Measurements from ENCODE around the gene CTBS. TPM values are rescaled to one million over a fixed set of nuclear protein-coding genes. Genes with fewer than 3 reads are reported as not detected.

The CTBS gene
- total RNA-seq, 1 donor from 2014 or later, result 14.5 TPM

DNA sequence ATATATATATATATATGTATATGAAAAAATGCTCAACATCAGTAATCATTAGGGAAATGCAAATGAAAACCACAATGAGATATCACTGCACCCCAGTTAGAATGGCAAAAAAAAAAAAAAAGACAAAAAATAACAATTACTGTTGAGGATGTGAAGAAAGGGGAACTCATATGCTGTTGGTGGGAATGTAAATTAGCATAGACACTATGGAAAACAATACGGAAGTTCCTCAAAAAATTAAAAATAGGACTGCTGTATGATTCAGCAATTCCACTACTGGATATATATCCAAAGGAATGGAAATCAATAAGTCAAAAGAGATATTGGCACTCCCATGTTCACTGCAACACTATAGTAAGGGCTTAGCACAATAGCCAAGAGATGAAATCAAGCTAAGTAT, 41.5 kb upstream of the CTBS start:
- TF ChIP-seq, protein P1, sequence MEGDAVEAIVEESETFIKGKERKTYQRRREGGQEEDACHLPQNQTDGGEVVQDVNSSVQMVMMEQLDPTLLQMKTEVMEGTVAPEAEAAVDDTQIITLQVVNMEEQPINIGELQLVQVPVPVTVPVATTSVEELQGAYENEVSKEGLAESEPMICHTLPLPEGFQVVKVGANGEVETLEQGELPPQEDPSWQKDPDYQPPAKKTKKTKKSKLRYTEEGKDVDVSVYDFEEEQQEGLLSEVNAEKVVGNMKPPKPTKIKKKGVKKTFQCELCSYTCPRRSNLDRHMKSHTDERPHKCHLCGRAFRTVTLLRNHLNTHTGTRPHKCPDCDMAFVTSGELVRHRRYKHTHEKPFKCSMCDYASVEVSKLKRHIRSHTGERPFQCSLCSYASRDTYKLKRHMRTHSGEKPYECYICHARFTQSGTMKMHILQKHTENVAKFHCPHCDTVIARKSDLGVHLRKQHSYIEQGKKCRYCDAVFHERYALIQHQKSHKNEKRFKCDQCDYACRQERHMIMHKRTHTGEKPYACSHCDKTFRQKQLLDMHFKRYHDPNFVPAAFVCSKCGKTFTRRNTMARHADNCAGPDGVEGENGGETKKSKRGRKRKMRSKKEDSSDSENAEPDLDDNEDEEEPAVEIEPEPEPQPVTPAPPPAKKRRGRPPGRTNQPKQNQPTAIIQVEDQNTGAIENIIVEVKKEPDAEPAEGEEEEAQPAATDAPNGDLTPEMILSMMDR (IDR thresholded peaks at IDR 0.05), result no peak
- no peak overlapping the region for H3K27ac ChIP-seq
- no peak for DNase-seq (ENCODE audit: low spot score in 2 of 2)
- no peaks in the 10 kb centered on the region for H3K36me3 ChIP-seq
- no peaks in the 10 kb centered on the region for H3K9me3 ChIP-seq
- intact Hi-C loops (cut with DNase I), result no loop called here
- H3K4me3 ChIP-seq, result no peak overlapping the region
- H3K27me3 ChIP-seq, result no peaks in the 10 kb centered on the region
- H3K4me1 ChIP-seq, result peaks cover 0 to 13% of the 10 kb centered on the region in 2 donors

- Histone ChIP-seq H3K27me3 (no peaks in the 10 kb centered on the region), H3K9me3 (no peaks in the 10 kb centered on the region), H3K27ac (no peak overlapping the region), H3K4me1 (peaks cover 0 to under 1% of the 10 kb centered on the region in 2 donors), H3K36me3 (no peaks in the 10 kb centered on the region), H3K4me3 (no peak overlapping the region)
- intact Hi-C loops (cut with DNase I), result no loop called here
- TF ChIP-seq, protein P1 (IDR thresholded peaks at IDR 0.05), result no peak
- no peak for DNase-seq (ENCODE audit: low spot score in 2 of 2)
Observed at GRCh38 chr1:84613887-84614286, 39.6 kb upstream of the CTBS start.

DNA sequence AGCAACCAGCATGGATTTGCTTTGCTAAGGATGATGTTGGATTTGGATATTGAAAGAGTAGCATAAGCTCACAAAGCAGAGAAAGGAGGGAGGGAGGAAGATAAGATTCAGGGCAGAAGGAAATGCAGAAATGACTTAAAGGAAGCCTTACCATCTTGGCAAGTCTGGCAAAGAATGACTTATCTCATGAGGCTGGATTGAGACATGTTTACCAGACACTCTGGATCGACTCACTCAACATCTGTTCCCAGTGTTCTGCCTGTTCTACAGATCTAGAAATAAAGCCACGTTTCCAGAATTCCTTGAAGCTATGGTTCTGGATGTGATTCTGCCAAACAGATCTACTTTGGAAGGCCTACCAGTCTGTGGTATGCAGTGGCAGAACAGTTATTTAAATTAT, 38.8 kb upstream of the CTBS start:
- H3K4me3 ChIP-seq, result no peak overlapping the region
- H3K27me3 ChIP-seq, result no peaks in the 10 kb centered on the region

GRCh38 chr1:84611796-84612195, 37.6 kb upstream of the CTBS start:
- Histone ChIP-seq H3K27me3 (no peaks in the 10 kb centered on the region), H3K27ac (no peak overlapping the region), H3K9me3 (no peaks in the 10 kb centered on the region), H3K36me3 (no peaks in the 10 kb centered on the region), H3K4me3 (no peak overlapping the region), H3K4me1 (no peaks in the 10 kb centered on the region)
- TF ChIP-seq, protein P1 (IDR thresholded peaks at IDR 0.05), result no peak
- DNase-seq (ENCODE audit: low spot score in 2 of 2), result no peak
- intact Hi-C loops (cut with DNase I), result no loop called here

More for the DNA sequence above, 38.8 kb upstream of the CTBS start:
- Histone ChIP-seq H3K4me1 (no peaks in the 10 kb centered on the region), H3K9me3 (no peaks in the 10 kb centered on the region), H3K36me3 (no peaks in the 10 kb centered on the region), H3K27ac (no peak overlapping the region)
- DNase-seq (ENCODE audit: low spot score in 2 of 2), result no peak
- intact Hi-C loops (cut with DNase I), result no loop called here
- TF ChIP-seq, protein P1 (IDR thresholded peaks at IDR 0.05), result no peak

DNA sequence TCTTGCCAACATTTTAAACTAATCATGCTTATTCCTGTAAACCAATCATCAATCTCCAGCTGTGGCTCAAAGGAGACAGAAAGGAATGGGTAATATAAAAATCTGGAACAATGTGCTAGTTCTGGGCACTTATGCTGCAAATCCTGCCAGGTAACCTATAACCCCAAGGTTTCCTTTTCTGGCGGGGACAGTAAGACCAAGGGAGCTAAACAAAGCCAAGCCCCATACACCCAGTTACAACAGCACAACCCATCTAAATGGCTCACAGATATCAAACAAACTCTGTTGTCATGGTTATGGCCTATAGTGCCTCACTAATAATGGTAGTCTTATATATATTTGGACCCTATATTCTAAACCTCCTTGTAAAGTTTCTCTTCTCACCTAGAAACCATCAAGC, 36.9 kb upstream of the CTBS start:
- no peaks in the 10 kb centered on the region for H3K27me3 ChIP-seq
- H3K4me1 ChIP-seq, result no peaks in the 10 kb centered on the region
- TF ChIP-seq, protein P1 (IDR thresholded peaks at IDR 0.05), result no peak
- H3K4me3 ChIP-seq, result no peak overlapping the region
- no peaks in the 10 kb centered on the region for H3K9me3 ChIP-seq
- DNase-seq (ENCODE audit: low spot score in 2 of 2), result no peak
- intact Hi-C loops (cut with DNase I), result no loop called here
- H3K36me3 ChIP-seq, result no peaks in the 10 kb centered on the region
- no peak overlapping the region for H3K27ac ChIP-seq

DNA sequence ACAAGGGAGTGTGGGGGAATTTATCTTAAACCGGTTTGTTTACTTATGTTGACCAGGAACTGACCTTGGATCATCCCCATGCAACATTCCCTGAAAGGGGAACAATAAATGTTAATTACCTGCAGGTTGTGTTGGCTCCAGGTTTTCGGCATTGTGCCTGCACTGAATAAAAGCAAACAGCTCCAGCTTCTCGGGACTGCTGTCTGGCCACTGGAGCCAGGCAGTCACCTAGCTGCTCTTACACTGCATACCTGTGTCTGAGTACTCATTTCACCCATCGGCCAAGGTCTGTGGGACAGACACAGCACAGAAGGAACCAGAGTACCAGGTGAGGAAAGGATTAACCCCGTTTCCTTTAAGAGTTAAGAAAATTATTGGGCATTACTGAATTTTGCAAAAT, 32.7 kb upstream of the CTBS start:
- TF ChIP-seq, protein P1 (IDR thresholded peaks at IDR 0.05), result no peak
- intact Hi-C loops (cut with DNase I), result loop anchor here (5.0 to 10.0 kb wide), 3 partner anchors 52 to 465 kb away; partner anchors contain the start of gene PRKACB
- no peak overlapping the region for H3K27ac ChIP-seq

More for the DNA sequence above, 32.7 kb upstream of the CTBS start:
- no peaks in the 10 kb centered on the region for H3K27me3 ChIP-seq
- no peaks in the 10 kb centered on the region for H3K36me3 ChIP-seq
- peaks cover 0 to 5% of the 10 kb centered on the region in 2 donors for H3K4me1 ChIP-seq
- no peak for DNase-seq (ENCODE audit: low spot score in 2 of 2)
- no peaks in the 10 kb centered on the region for H3K9me3 ChIP-seq
- H3K4me3 ChIP-seq, result no peak overlapping the region

All from ascending aorta (tissue), 2 donors.